ENCODE results near the gene LHFPL4.

The LHFPL4 gene

GRCh38 chr3:9469986-9470385, 83.6 kb downstream of the LHFPL4 start:
- no peak for DNase-seq

GRCh38 chr3:9468460-9468859, 85.2 kb downstream of the LHFPL4 start:
- DNase-seq, result no peak

GRCh38 chr3:9467451-9467850, 86.2 kb downstream of the LHFPL4 start:
- no peak for DNase-seq

GRCh38 chr3:9455596-9456131, 98.0 kb downstream of the LHFPL4 start:
- DNase-seq, result no peak

GRCh38 chr3:9452417-9452816, 101.2 kb downstream of the LHFPL4 start:
- DNase-seq, result no peak

GRCh38 chr3:9450991-9451390, 102.6 kb downstream of the LHFPL4 start:
- DNase-seq, result no peak

GRCh38 chr3:9450126-9450525, 103.5 kb downstream of the LHFPL4 start:
- DNase-seq, result no peak

- DNase-seq, result no peak
Measured at GRCh38 chr3:9448643-9449042, 105.0 kb downstream of the LHFPL4 start.
